ENCODE results near the gene ARAP1.

Gene ARAP1

DNA sequence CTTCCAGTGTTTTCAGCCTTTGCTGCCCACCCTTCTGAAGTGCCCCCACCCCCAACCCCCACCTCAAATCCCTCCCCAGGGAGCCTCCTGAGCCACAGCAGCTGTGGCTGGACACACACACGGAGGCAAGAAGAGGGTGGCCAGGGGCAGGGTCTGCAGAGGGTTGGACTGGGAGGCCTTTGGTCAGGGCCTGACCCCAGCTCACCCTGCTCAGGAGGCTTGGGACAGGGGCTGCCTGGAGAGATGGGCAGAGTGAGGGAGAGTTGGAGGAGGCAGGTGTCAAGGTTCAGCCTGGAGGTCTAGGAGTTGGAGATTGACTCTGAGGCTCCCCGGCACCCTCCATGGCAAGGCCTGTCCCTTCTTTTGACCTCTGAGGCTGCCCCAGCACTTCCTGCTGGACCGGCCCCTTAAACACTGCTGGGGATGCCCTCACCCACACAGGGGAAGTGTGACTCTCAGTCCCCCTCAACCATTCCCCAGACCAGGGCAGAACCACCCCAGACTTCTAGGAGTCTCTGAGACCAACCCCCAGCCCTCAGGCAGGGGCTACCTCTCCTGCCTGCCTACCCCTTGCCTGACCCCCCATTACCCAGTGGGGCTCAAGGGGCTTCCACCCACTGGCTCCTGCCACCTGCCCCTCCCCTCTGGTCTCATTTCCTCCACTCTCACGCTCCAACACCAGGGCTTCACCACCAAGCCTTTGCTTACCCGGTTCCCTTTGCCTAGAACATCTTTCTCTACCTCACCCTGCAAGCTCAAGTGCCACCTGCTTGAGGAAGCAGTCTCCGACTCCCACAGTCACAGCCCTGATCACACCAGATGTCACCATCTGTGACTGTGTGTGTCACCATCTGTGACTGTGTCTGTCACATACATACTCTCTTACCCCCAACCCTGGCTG lies 8.6 kb downstream of the ARAP1 start:
- DNase-seq (ENCODE audit: low read depth) = no peak

DNA sequence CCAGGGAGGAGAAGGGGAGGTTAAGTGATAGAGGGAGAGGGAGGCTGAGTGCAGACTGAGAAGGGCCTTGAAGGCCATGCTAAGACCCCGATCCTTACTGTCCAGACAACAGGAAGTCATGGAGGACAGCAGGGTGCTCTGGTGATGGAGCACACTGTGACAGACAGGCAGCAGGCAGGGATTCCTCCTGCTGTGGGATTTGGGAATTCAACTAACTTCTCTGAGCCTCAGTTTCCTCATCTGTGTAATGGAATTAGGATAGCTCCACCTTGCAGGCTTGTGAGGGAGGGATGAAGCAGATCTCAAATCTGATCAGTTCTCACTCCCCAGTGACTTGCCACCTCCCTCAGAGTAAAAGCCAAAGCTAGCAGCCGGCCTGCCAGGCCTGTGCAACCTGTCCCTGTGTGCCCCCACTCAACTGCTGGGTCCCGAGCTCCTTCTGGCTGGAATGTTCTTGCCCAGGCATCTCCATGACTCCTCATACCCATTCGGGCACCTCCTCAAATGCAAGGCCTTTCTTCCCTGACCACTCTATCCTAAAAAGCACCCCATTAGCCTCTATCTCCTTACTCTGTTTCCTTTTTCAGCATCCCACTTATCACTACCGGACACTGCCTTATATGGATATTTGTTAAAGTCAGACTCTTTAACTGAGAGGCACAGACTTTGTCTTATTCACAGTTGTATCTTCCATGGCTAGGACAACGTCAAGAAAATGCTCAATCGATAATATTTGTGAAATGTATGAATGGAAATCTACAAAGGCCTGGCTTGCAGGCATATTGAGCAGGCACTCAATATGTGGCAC lies 9.5 kb downstream of the ARAP1 start:
- DNase-seq (ENCODE audit: low read depth) = no peak

DNA sequence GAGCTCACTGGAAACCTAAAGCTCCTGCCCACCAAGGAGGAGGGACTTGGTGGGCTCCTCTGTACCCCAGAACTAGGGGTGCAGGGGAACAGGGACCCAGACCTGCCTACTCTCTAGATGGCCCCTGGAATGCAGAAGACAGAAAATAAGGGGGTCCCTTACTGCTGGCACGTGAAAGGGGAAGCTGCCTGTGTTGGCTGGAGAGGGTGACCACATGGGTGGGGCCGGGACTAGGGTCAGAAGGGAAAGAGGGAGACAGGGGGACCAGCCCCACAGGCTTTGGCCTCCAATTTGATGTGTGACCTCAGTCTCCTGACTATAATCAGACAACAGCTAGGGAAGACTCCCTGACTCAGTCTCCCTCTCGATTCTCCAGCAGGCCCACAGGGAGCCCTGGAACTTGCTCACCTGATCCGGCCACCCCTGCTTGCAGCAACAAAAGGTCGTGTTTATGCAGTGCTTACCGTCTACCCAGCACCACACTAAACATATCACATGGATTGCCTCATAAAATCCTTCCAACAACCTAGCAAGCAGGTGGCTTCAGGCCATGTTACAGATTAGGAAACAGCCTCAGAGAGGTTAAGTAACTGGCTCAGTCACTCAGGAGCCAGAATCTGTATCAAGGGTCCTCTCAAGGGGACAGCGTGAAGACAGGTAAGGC lies 10.2 kb downstream of the ARAP1 start:
- DNase-seq (ENCODE audit: low read depth) = no peak

DNA sequence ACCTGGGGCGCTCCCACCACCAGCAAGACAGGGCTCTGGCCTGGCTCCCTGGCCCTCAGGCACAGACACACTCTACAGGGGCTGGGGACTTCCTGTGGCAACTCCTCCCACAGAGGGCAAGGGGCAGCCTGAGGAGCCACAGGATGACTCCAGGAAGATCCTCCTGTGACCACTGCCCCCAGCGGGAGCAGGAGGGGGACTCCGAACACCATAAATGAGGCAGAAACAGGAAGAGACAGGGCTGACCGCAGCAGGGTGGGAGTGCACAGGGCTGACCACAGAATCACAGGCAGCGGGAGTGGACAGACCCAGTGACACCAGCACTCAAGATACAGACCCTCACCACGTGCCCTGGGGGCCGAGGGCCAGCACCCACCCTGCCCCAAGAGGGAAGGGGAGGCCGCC lies 10.8 kb downstream of the ARAP1 start:
- peak; percentile 56 for DNase-seq (ENCODE audit: low read depth)

DNA sequence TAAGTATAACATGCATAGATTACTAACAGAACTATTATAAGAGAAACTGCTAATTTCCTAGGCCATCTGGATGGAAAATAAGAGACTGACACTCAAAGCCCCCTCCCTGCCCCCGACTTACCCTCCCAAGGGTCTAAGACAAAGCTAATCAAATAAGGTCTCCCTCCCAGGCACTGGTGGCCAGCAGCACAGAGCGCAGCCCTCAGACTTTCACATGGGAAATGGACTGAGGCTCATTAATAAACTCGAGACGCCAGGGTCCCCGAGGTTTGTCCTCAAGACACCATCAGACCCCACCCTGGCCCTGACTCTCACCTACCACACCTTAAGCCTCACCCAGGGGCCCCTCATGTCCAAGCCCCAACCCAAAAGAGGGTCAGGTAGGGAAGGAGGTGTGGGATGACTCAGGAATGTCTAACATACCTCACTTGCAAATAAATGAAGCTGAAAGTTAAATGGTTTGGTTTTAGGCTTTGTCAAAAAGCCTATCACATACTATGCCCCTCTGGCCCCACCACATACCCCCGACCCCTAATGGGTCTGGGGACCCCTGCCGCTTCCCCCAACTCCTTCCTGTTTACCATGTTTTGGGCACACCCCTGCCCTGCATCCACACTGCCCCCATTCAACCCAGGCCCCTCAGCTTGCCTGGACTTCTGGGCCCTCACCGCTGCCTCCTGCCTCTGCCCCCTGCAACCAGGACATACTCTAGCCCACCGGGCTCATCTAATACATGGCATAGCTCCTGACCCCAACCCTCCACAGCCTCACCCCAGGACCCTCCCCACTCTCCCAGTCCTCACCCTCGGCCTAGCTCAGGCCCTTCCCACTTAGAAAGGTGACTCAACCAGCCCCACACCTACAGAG lies 11.4 kb downstream of the ARAP1 start:
- DNase-seq (ENCODE audit: low read depth) = no peak

DNA sequence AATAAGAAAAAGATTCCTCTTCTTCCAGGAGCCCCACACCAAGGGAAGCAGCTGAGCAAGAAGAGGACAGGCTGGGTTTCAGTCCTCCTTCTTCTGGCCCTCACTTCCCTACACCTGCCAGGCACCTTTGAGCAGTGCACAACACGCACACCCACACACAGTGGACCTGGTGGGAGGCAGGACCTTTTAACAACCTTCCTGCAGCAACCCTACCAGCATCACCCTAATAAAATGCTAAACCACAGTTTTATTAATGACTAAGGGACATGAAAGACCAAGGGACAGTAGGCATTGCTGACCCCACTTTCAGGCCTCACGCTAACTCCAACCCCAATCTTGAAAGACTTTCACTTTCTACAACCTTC lies 12.2 kb downstream of the ARAP1 start:
- DNase-seq (ENCODE audit: low read depth) = no peak

DNA sequence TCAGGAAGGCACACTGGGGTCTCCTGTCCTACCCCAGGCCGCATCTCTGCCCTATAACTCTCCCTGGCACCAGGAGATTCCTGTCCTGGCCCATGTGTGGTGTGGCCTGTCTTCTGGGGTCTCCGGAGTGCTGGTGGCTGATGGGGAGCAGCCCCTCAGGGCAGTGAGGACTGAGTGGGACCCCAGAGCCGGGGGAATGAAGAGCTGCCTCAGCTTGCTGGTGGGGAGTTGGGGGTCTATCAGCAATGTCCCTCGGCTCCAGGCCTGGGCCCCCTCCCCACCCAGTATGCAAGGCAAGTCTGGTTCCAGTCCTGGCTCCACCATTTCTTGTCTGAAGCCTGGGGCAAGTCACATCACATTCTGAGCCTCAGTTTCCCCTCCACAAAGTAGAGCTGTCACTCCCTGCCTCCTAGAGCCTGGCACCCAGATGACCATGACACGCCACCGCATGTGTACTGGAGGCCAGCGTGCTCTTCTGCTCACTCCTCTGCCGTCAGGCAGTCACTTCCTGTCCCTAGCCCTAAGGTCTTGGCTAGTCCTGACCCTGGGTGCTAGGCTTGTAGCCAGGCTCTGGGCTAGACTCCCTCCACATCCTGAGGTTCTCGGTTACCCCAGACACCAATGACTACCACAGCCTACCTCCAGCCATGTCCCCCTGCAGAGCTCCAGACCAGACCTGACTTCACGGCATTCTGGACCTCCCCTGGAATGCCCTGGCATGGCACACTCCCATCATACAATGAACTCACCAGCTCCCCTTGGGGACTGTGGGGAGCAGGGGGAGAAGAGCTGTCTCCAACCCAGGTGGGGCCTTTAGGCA lies 12.8 kb downstream of the ARAP1 start:
- DNase-seq (ENCODE audit: low read depth) = no peak

DNA sequence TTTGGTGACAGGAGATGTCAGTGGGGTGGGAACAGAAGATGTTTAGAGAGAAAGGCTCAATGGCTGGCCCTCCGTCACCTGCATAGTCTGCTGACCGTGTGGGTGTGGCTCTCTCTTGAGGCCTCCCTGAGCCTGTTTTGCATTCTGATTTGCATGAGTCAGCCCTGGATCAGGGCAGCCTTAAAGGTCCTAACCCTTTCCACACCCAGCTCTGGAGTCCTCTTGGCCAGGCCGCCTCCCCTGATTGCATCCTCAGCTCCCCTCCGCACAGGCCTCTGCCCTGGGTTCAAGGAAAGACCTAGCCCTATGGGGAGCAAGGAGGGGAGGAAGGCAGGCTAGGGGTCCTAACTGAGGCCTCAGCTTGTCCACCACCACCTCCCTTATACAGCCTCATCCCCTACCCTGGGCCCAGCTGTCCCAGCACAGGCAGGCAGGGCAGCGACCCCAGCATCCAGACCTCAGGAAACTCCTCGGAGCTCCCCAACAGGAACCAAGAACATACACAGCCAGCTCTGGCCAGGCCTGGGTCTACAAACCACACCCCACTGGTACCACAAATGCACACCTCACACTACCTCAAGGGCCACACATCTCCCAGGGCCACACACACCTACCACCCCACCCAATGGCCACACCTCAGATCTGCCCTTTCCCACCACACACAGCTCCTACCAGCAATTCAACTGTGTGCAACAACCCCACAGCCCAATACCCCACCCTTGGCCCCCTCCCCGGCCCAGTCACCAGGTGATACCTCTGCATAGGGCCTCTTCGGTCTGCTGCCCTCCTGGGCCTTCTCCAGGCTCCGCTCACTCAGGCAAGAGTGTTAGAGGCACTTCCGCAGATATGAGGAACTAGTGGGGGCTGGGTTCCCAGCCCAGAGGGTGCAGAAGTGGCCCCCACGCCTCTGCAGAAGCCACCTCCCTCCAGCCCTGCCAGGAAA lies 13.7 kb downstream of the ARAP1 start:
- DNase-seq (ENCODE audit: low read depth) = peak; percentile 45

DNA sequence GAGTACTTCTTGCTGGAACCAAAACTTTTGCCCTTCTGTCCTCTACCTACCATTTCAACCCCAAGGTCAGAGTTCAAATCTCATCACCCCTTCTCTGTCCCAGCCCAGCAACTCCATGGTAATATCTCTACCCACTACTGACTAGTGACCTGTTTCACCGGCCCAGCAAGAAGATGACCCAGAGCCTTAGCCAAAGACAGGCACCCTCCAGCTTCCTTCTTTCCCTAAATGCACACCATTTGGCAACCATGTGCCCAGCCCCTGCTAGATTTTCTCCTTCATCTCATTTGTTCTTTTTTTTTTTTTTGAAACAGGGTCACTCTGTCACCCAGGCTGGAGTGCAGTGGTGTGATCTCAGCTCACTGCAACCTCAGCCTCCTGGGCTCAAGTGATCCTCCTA lies 14.9 kb downstream of the ARAP1 start:
- no peak for DNase-seq (ENCODE audit: low read depth)

DNA sequence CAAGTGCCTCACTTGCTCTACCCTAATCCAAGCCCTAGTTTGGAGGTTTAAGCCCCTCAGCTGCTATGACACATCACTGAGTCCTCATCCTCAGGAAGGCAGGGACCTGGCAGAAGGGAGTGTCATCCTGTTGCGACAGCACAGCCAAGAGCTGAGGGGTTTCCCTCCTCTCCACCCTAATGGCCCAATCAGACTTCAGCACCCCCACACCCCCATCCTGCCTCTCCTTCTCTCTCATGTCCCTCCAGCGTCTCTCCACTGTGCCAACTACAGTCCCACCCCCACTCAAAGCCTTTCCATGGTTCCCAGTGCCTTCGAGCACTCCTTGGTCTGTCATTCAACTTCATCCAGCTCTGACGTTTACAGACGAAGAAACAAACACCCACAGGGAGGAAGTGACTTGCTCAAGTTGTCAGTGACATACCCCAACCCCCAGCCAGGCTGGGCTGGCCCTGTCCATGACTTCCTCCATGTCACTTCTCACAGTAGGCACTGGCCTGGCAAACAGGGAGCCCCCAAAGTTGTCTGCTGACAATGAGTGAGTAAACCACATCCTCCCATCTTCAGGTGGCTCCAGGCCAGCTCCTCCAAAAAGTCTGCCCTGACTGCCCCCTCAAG lies 15.6 kb downstream of the ARAP1 start:
- DNase-seq (ENCODE audit: low read depth) = peak; percentile 72

DNA sequence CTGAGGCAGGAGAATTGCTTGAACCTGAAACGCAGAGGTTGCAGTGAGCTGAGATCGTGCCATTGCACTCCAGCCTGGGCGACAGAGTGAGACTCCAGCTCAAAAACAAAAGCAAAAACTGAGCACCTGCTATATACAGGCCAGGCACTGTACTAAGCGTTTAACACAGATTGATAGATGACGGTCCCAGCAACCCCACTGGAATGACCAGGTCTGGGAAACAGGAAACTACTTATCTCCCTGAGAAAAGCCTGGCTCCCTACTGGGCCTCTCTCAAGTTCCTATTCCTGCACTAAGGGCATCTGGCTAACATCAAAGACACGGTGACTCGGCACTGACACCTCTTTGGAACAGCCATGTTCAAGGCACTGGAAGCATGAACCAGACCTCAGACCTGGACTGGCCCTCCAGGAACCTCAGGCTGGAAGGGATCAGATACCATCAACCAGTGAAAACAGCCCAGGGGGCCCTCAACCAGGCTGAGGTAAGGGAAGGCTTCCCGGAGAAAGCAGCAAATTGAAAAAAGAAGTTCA lies 16.6 kb downstream of the ARAP1 start:
- DNase-seq (ENCODE audit: low read depth) = peak; percentile 48

DNA sequence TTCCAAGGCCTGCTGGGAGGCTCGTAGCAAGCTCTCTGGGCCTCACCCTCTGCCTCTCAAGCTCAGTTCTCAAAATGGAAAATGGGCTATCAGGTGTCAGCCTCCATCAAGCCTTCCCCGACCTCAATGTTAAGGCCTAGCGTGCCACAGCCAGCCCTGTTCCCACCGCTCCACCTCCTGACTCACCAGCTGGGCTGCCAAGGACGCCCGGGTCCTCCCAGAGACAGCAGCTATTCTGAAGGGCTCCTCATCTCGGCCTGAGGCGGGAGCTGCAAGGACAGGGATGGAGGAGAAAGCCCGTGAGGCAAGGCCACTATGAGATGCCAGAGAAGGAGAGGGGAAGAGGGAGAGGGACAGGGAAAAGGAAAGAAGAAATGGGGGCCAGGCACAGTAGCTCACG lies 19.9 kb downstream of the ARAP1 start:
- DNase-seq (ENCODE audit: low read depth) = no peak

DNA sequence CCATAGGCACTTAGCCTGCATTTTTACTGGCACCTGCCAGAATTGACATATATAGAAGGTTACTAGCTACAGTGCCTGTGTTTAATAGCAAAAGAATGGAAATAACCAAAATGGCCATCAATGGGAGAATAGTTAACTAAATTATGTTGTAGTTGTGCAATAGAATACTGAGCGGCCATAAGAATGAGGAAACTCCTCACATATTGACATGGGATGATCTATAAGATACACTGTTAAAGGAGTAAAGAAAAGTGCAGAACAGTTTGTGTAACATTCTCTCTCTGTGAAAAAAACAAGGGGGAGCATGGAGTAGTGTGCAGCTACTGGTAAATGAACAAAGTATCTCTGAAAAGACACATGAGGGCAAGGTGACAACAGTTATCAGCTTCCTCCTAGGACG lies 21.5 kb downstream of the ARAP1 start:
- no peak for DNase-seq (ENCODE audit: low read depth)

DNA sequence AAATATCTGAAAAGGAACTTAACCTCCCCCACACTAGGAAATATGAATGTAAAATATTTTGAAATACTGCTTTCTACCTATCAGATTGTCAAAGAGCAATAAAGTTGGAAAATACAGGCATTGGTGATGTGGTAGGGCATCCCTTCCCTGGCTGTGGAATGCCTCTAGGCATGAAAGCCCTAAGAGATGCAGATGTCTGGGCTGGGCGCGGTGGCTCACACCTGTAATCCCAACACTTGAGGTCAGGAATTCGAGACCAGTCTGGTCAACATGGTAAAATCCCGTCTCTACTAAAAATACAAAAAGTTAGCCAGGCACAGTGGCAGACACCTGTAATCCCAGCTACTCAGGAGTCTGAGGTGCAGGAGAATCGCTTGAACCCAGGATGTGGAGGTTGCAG lies 22.0 kb downstream of the ARAP1 start:
- no peak for DNase-seq (ENCODE audit: low read depth)

DNA sequence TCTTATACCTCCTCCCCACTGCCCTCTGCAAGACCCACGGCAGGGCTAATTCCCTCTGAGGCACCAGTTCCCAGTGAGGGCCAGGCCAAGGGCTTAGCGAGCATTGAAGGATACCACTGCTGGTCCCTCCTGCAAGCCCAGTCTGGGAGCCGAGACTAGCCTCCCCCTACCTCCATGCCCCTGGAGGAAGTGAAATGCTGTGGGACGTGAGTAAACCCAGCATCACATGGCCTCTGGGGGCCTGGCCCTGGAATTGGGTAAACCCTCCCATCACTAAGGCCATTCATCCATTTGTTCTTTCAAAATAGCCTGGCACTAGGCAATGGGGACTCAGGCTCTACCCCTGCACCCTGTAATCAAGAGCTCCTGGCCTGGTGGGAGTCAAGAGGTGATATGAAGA lies 24.7 kb downstream of the ARAP1 start:
- no peak for DNase-seq (ENCODE audit: low read depth)

DNA sequence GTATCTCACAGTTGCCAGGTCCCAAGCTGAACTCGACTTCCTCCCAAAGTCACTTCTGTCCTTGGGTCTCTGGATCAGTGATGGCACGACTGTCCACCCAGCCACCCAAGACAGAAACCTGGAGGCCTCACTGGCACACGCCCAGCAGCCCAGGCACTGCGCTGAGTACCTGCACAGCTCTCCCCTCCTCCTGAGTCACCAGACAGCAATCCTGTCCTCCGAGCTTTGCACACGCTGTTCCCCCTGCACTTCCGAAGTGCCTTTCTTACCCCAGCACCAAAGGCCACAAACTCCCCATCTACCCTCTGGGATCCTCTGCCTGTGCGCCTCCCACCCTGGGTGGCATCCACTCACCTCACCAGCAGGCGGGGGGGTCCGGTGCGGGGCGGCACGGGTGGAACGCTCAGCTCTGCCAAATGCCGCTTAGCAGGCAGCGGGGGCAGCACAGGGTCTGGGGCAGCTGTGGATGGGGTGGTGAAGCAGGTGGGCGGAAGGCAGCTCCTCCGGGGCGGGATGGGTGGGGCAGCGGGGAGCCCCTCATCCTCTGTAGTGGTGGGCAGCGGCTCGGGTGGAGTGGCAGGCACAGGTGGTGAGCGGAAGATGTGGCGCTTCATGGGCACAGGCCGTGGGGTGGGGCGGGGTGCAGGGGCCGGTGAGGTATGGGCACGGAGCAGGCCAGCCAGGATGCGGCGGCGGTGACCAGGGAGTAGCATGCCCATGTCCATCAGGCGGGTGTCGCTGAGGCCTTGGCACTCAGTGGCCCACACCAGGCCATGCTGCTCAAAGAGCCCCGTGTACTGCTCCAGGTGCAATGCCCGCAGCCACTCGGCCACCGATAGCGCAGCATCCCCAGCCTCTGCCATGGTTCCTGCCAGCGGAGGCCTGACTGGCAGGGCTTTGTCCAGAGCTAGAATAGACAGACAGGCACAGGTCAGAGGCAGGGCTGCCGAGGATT lies 25.7 kb downstream of the ARAP1 start:
- DNase-seq (ENCODE audit: low read depth) = no peak

DNA sequence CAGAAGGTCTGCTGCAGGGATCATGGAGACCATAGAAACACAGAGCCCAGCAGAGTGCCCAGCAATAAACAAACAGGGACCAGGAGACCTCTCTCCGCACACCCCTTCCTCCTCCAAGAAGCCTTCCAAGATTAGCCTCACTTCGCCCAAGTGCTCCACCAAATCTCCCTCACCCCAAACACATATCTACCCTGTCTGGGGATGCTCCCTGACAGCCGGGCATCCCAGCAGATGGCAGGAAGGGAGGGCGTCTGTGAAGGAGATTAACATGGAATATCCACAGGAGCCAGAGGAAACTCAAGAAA lies 26.5 kb downstream of the ARAP1 start:
- DNase-seq (ENCODE audit: low read depth) = no peak

Measured in EH (cell line).